Mucosa of gallbladder (tissue), 1 donor: Measurements from ENCODE around the gene DIAPH2. TPM values are rescaled to one million over a fixed set of nuclear protein-coding genes. Genes with fewer than 3 reads are reported as not detected.

Source experiments
- DNase-seq: peaks from one replicate; pipeline ENCODE4 v3.0.0-alpha.2; 2020; ENCODE audit warnings: low spot score
- total RNA-seq: library from RNA; stranded (reverse); gene quantifications from one replicate; pipeline ENCODE4 v1.2.1, GENCODE V29; 2021
- donor health status: DM: no; HTN: no; CAD: no.

DIAPH2 gene
- total RNA-seq, 1 donor from 2014 or later, result 17.6 TPM

DNA sequence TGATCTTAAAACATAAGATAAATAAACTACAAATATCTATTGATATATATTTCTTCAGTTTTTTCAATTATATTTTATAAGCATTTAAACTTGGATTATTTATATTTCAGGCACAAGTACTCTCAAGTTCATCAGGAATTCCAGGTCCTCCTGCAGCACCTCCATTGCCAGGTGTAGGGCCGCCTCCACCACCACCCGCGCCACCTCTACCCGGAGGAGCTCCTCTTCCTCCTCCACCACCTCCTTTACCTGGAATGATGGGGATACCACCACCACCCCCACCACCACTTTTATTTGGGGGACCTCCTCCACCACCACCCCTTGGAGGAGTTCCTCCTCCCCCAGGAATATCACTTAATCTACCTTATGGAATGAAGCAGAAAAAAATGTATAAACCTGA is 273.1 kb downstream of the DIAPH2 start:
- no peak for DNase-seq

DNA sequence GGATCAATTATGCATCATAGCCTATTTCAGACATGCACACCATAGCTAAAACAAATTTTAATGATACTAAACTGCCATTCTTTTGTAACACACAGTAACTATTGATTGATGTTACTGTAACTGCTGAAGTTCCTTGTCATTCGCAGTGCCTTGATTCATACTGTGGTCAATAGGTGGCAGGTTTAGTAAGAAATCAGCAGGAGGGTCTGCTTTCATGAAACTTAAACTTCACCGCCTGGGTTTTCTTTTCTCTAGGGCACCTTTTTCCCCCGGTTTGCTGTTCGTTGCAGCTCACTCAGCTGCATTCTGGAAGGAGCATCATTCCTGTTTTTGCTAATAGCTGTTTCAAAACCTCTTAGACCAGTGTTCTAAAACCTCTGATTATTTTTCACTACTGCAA is 287.2 kb downstream of the DIAPH2 start:
- DNase-seq, result no peak

DNA sequence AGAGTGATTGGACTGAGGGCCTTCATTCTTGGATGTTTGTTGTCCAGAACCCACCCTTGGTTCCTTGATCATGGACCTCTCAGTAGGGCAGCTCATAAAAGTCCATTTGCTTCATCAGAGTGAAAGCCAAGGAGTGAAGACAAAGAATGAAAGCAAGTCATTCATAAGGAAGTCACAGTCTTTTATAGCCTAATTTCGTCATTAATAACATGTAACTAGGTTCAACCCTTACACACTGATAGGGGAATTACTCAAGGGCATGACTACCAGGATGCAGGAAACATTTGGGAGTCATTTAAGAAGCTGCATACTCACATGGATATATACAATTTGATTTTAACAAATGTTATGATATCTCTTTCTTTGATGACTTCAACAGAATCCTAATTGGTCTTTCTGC is 294.3 kb downstream of the DIAPH2 start:
- no peak for DNase-seq

DNA sequence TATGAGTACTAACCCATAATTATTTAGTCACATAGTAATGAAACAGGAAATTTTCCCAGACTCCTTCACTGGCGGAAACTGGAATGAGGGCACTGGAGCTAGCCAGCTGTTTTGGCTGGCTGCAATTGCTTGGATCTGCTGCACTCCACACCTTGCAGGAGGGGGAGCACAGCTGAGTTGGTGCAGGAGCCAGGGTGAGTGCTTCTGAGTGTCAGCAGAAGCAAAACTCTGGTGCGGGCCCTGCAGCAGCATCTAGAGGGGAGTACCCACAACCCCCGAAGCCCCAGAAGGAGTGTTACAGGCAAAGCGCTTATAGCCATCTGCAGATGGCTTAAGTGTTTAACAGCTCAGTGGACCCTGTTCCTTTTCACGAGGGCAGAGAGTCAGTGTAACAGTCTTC is 295.1 kb downstream of the DIAPH2 start:
- no peak for DNase-seq

DNA sequence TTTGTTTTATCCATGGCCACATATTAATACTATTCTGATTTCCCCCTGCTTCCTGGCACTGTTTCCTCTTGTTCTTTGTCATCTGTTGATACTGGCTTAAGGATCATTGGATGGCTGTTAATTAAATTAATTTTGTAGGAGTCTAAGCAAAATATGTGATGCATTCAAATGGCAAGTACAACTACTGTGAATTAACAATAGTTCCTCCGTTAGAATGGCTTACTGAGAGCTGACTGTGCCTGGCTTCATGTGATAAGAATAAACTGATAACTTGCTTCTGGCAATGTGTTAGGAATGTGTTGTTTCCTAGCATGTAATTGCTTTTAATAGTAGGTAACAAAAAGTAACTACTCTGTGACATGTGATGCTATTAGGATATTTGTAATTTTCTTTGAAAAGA is 297.5 kb downstream of the DIAPH2 start:
- no peak for DNase-seq

DNA sequence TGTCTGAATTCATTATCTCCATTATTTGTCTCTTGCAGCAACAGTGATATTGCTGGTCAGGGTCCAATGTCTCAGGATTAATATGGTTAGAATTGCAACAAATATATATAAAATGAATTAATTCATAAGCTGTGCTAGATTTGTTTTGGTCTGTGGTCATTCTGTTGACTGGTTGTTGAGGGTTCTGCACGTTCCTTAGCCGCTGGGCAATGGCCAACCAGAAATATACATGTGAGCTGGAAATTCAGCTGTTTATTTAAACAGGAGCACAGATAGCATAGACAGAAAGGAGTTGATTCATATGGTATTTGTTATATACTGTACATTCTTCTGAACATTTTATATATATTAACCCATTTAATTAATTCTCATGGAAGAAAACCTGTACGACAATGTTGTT is 299.9 kb downstream of the DIAPH2 start:
- no peak for DNase-seq

DNA sequence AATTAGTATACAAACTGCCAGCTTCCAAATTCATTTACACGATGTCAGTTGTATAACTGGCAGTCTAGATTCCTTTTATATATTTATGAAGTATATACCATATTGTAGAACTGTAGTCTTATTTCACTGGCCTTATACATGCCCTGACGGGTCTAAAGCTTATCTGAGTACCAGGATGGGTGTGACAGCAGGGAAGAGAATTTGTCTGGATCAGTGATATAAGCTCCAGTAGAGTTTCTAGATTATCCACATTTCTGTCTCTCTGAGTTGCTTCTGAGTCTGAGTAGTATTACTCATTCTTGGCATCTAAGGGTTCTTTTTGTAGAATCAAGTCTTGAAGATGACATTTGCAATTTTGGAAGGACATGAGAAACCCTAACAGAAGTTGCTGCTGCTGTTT is 300.4 kb downstream of the DIAPH2 start:
- DNase-seq, result no peak

DNA sequence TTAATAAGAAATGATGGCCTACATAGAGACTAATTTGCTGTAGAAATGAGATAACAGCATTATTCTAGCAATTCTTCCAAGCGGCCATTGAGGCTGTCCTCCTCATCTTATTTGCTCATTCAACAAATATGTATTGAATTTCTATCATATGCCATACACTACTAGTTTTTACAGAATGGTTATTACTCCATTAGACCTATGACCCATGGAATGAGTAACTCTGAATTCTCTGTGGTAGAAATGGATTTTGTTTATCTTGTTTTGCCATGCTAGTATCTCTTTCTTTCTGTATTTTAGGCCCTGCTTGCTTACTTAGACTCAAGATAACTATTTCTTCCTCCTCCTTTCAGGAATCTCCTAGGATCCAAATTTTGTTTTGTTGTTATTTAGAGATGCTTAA is 302.6 kb downstream of the DIAPH2 start:
- no peak for DNase-seq

DNA sequence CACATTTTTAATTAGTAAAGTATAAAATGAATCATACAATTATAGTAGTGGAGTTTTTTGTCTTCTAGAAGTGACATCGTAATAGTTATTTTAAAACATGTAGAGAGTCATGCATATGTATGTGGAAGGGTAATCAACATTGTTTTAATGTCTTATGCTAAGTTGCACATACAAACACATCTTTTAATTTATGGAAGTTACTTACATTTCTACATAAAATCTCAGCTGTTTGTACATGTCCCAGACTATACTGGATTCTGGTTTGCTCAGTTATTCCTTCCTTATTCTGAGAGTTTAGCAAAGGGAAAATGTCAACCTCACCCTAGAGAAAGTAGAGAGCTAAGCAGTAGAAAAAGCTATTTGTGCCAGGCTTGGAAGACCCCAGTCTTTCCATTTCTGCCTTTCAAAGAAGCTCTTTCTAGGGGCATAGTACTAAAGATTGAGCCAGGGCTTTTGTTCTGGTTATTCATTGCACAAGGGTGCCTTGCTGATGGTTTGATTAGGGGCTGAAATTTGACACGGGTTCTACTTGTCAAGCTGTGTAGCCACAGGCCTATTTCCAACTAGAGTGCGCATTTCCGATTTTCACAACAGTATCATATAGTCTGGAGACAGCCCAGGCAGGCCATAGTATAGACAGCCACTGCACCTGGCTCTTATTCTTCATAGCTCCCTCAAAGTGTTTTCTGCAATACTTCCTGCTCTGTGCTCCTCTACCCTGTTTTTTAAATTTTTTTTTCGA is 305.4 kb downstream of the DIAPH2 start:
- DNase-seq, result no peak

DNA sequence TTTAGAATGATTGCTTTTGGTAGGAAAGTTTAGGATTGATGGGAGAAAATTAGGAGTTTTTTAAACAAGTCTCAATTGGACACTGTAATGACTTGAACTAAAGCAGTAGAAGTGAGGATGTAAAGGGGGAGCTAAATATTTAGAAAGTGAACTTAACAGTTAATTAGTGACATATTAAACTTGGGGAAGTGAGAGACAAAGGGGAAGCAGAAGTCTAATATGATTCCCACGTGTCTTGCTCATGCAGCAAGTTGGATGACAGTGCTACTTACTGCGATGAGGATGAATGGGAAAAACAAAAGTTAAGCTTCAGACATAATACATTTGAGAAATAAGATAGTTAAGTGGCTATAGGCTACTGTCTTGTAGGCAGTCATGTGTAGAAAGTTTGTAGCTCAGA is 309.5 kb downstream of the DIAPH2 start:
- DNase-seq, result no peak

DNA sequence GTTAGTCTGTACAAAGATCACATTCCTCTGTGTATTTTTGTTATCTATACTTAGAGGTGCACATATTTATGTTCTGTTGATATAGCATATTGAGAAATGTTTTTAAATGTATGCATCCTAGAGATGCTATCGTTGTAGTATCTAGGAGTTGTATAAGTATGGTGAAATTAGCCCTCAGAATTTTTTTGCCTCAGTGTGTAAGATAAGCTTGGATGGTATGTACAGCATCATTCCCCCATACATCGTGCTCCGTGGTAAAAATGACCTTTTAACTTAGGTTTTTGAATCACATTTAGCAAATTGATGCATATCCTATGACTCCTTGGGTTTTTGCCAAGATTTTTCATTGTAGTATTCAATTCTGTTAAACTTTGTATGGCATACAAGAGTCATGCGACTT is 312.6 kb downstream of the DIAPH2 start:
- DNase-seq, result no peak

DNA sequence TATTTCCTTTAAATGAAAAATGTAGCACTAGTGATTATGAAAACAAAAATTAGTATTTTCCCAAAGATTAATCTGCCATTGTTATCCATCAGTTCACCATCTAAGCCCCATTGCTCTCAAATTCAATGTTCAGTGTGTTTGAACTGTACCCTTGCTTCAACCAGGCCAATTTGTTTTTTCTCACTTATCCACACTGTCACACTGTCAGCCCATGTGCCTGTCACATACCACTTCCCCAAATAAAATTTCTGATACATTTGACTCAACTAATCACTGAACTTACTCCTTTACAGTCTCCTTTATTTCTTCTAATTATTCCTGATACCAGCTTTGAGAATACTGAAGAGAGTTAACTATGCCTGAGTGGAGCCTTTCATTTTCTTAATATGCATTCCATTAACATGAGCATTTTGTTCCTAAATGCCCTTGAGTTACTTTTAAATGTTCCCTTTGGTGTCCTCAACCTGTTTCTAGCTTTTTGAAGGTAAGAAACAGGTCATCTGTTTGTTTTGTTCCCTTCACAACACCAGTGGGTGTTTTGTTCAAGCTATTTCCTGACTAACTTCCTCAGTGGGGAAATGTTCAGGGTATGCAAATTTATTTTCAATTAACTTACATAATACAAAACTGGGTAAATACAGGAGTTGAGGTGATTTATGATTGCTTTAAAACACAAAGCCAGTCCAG is 316.2 kb downstream of the DIAPH2 start:
- no peak for DNase-seq

DNA sequence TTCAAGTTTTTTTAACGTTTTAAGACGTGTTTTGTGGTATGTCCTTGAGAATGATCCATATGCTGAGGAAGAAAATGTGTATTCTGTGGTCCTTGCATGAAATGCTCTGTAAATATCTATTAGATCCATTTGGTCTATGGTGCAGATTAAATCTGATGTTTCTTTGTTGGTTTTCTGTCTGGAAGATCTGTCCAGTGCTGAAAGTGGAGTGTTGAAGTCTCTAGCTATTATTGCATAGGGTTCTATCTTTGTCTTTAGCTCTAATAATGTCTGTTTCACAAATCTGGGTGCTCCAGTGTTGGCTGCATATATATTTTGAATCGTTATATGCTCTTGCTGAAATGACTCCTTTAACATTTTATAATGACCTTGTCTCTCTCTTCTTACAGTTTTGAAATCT is 321.5 kb downstream of the DIAPH2 start:
- DNase-seq, result no peak

DNA sequence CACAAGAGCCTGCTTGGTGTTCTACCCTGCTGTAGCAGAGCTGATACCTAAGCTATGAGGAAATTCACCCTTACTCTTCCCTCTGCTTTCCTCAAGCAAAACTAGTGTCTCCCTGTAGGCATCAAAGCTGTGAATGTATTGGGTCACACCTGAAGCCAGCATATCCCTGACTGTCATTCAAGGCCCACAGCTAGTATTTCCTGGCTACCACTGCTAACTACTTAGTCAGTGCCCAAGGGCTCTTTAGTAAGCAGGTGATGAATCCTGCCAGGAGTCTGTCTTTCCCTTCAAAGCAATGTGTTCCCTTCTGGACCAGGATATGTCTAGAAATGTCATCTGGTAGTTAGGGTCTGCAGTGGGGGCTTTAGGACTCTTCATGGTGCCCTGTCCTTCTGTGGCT is 324.7 kb downstream of the DIAPH2 start:
- no peak for DNase-seq

DNA sequence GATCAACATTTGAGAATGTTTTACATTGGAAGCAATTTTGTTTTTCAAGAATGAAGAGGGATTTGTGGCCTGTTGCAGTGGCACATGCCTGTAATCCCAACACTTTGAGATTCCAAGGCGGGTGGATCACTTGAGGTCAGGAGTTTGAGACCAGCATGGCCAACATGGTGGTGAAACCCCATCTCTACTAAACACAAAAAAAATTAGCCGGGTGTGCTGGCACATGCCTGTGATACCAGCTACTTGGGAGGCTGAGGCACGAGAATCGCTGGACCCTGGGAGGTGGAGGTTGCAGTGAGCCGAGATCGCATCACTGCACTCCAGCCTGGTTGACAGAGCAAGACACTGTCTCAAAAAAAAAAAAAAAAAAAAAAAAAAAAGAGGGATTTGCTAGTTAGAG is 326.9 kb downstream of the DIAPH2 start:
- DNase-seq, result no peak

DNA sequence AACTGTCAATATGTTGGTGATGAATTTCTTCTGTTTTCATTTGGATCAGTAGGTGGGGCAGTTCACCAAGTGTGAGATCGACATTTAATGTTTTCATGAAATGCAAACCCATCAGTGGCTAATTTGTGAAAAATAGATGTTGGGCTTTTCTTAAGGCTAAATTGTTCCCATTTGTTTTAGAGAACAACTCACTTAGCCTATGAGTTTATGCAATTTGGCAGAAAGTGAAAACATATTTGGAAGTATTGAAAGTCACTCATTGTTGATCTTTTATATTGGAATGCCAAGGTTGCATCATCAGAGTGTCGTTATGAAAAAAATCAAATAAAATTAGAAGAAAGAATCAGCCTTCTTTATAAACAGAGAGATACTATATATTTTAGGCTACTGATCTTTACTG is 331.5 kb downstream of the DIAPH2 start:
- DNase-seq, result no peak

DNA sequence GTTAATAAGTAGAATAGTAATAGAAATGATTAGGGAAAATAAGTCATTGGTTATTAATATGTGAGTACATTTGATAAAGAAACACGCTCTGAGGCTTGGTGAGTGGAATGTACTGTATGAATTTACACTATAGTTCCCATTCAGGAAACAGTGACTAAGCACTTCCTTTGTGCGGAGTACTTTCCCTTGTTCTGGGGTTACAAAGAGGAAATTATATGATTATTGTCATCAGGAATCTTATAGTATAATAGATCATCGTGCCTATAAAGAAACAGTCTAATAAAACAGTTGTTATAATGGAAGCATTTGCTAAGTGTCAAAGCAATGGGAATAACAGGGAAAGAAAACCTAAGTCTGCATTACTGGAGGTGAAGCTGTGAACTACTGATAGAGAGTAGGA is 337.0 kb downstream of the DIAPH2 start:
- DNase-seq, result no peak

DNA sequence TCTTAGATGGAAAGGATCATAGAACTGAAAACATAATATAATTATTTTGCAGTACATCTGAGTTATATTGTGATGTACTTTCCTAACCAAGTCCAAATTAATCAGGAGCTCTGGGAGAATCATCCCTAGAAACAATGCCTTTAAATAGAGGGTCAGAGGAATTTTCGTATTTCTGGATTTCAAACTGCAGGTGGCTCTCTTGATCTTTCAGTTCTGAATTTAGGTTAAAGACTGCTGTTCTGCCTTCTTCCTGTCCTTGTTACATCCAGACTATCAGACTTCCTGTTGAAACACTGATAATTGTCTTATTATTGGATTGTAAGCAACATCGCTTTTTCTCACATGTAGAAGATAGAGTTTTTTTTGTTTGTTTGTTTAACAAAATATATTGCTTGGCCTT is 341.8 kb downstream of the DIAPH2 start:
- DNase-seq, result no peak

DNA sequence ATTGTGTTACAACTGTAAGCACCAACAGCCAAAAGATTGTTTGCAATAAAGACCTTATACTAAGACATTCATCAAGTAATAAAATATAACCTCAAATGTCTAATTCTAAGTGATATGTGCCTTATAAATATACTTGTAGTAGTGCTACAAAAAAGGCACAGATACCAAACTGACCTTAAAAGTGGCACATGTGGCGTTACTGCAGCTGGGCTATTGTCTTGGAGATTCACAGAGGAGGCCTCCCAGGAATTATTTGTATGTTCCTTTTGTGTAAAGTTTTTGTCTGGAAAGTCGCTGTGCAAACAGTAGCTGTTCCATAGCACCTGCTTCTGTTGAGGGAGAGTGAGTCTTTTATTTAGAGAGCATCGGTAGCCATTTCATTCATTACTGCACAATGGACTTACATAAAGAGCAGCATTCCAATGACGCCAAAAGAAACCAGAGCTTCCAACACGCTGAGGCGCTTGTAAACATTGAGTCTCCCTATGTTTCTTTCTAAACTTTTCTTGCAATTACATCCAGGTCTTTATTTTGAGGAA is 342.8 kb downstream of the DIAPH2 start:
- DNase-seq, result no peak

DNA sequence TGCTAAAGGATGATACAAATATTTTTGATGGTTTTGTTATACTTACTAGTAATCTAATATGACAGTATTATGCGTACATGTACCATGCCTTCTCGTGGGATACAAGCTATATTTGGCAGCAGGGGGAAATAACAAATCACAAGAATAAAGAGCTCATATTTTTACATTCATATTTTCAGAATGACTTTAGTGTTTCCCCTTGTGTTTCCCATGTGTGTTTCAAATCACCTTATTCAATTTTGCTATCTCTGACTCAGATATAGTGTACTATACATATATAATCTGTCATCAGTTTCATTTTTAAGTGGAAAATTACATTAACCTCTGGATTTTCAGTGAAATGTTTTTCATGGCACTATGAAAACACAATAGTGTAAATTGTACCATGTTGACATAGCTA is 345.8 kb downstream of the DIAPH2 start:
- DNase-seq, result no peak

DNA sequence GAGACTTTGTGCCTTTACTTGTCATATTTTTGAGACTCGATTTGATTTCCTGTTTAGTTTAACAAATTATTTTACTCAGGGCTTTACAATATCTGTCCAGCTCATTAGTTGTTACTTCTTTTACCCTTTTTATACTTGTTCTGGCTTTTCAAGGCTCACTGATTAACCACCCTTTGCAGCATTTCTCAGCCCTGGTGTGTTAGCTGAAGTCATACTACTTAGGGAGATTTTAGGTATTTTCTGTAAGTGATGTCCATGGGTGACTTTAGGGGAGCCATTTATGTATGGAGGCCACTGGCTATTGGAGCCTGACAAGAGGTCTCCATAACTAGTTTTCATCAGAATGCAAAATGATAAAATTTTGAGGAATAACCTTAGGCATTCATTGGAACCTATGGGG is 346.3 kb downstream of the DIAPH2 start:
- no peak for DNase-seq

DNA sequence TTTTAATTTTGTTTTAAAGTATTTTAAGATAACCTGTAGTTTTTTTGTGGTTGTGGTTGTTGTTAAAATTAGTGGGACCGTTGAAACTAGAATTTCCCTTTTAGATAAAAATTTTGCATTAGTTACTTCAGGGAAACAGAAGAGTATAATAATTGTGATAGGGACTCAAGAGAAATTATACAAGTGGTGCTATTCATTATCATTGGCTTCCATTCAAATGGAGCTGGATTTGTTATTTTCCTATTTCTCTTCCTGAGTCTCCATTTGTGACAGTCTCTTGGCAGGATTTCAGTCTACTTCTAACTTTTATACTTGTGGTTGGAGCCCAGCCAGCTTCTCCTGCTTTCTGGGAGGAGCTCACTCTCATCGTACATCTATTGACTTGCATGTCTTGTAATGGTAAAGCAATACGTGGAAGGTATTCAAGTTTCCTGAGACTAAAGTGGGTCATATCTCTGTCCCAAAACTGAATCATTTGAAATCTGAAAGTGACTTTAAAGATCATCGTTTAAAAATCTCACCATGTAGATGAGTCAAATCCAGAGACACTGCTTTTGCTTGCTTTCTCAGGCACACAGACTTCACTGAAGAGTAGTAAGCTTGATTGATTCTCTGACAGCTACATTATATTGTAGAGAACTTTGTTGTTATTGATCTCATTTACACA is 354.9 kb downstream of the DIAPH2 start:
- peak; percentile 38 for DNase-seq

DNA sequence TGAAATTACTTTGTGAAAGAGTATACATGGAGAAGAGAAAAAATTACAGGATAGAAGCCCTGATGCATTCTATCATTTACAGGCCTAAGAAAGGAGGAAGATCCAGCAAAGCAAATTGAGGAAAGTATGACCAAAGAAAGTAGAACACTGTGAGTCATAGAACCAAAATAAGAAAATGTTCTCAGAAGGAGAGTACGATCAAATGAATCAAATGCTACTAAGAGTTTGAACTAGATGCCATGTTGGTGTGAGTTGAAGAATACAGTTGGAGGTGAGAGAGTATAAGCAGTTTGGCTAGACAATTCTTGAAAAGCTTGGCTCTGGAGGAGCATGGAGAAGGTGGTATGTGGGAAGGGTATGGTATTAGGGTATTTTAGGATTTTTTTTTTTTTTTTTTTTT is 360.8 kb downstream of the DIAPH2 start:
- DNase-seq, result no peak
